OCI-LY1 (cell line): Measurements from ENCODE around the gene C1QC.

ENCODE experiments used
- H2AFZ ChIP-seq: fragments of 200-600 bp; sonication (generic), shearing (Covaris generic); 2 replicates; pipeline ENCODE4 v1.6.0; 2014; ENCODE audit warnings: antibody characterized with exemption, mild to moderate bottlenecking, low read length
- H3F3A ChIP-seq: fragments of 200-600 bp; sonication (generic), shearing (Covaris generic); 2 replicates; pipeline ENCODE4 v1.6.0; 2014; ENCODE audit warnings: mild to moderate bottlenecking, antibody characterized with exemption, low read length, moderate library complexity; ENCODE audit not compliant: insufficient read depth
- H3K27ac ChIP-seq: fragments of 200-600 bp; sonication (generic); 2 replicates; pipeline ENCODE4 v1.5.1; 2014; ENCODE audit warnings: low read length, mixed run types, mild to moderate bottlenecking, low read depth; ENCODE audit not compliant: poor library complexity, severe bottlenecking
- H3K27me3 ChIP-seq: fragments of 200-600 bp; sonication (generic); 2 replicates; pipeline ENCODE4 v1.6.0; 2014; ENCODE audit warnings: antibody characterized with exemption, mild to moderate bottlenecking, low read length, moderate library complexity; ENCODE audit not compliant: insufficient read depth
- H3K36me3 ChIP-seq: fragments of 200-600 bp; sonication (generic); 2 replicates; pipeline ENCODE4 v1.6.1; 2014; ENCODE audit warnings: mild to moderate bottlenecking, antibody characterized with exemption, low read length, moderate library complexity, mixed read lengths; ENCODE audit not compliant: insufficient read depth
- H3K4me1 ChIP-seq: fragments of 200-600 bp; sonication (generic); 2 replicates; pipeline ENCODE4 v1.5.1; 2014; ENCODE audit warnings: mild to moderate bottlenecking, low read length, moderate library complexity; ENCODE audit not compliant: insufficient read depth, severe bottlenecking
- H3K4me2 ChIP-seq: fragments of 200-600 bp; sonication (generic), shearing (Covaris generic); 2 replicates; pipeline ENCODE4 v1.6.1; 2014; ENCODE audit warnings: low read length
- H3K4me3 ChIP-seq: fragments of 200-600 bp; sonication (generic); 2 replicates; pipeline ENCODE4 v1.5.1; 2014; ENCODE audit warnings: low read length, low read depth, mild to moderate bottlenecking, mixed read lengths; ENCODE audit not compliant: poor library complexity, severe bottlenecking
- H3K79me2 ChIP-seq: fragments of 200-600 bp; shearing (Covaris generic); 2 replicates; pipeline ENCODE4 v1.6.1; 2016; ENCODE audit warnings: mixed run types, low read length, mixed read lengths; ENCODE audit not compliant: insufficient read depth
- H3K9ac ChIP-seq: fragments of 200-600 bp; sonication (generic), shearing (Covaris generic); 2 replicates; pipeline ENCODE4 v1.6.1; 2014; ENCODE audit warnings: mild to moderate bottlenecking, low read length, mixed read lengths
- H3K9me2 ChIP-seq: fragments of 200-600 bp; sonication (generic), shearing (Covaris generic); 2 replicates; pipeline ENCODE4 v1.6.1; 2014; ENCODE audit warnings: low read depth, mild to moderate bottlenecking, low read length, mixed read lengths
- H3K9me3 ChIP-seq: fragments of 200-600 bp; shearing (Covaris generic); 2 replicates; pipeline ENCODE4 v1.6.1; 2014; ENCODE audit warnings: low read length, mixed read lengths
- H4K20me1 ChIP-seq: fragments of 200-600 bp; sonication (generic), shearing (Covaris generic); 2 replicates; pipeline ENCODE4 v1.6.0; 2016; ENCODE audit warnings: mild to moderate bottlenecking, low read length; ENCODE audit not compliant: insufficient read depth
- CTCF ChIP-seq: fragments of 200-600 bp; sonication (generic), shearing (Covaris generic); IDR thresholded peaks from 2 replicates; pipeline ENCODE4 v1.5.1; 2017; ENCODE audit warnings: mild to moderate bottlenecking, antibody characterized with exemption, low read length, moderate library complexity, mixed read lengths
- EZH2 ChIP-seq: fragments of 200-600 bp; sonication (generic), shearing (Covaris generic); IDR thresholded peaks from 2 replicates; pipeline ENCODE4 v1.8.0; 2017; ENCODE audit warnings: borderline replicate concordance, mixed run types, mild to moderate bottlenecking, antibody characterized with exemption, low read length, moderate library complexity, mixed read lengths

Gene C1QC

GRCh38 chr1:22629886-22630285, 13.5 kb upstream of the C1QC start:
- no peak overlapping the region for H2AFZ ChIP-seq
- TF ChIP-seq EZH2 (no peak), CTCF (no peak)
- no peaks in the 10 kb centered on the region for H3K4me1 ChIP-seq
- no peak overlapping the region for H3K9ac ChIP-seq
- no peaks in the 10 kb centered on the region for H3K9me3 ChIP-seq
- no peaks in the 10 kb centered on the region for H3F3A ChIP-seq
- no peaks in the 10 kb centered on the region for H3K36me3 ChIP-seq
- H3K79me2 ChIP-seq, result no peaks in the 10 kb centered on the region
- H3K27ac ChIP-seq, result no peak overlapping the region
- H3K4me2 ChIP-seq, result no peak overlapping the region
- H4K20me1 ChIP-seq, result no peaks in the 10 kb centered on the region
- no peaks in the 10 kb centered on the region for H3K27me3 ChIP-seq
- H3K9me2 ChIP-seq, result no peaks in the 10 kb centered on the region
- no peak overlapping the region for H3K4me3 ChIP-seq

GRCh38 chr1:22633697-22634463, 9.6 kb upstream of the C1QC start:
- Histone ChIP-seq H3K9ac (no peak overlapping the region), H3K9me3 (no peaks in the 10 kb centered on the region), H3F3A (no peaks in the 10 kb centered on the region), H3K79me2 (no peaks in the 10 kb centered on the region), H3K27me3 (no peaks in the 10 kb centered on the region), H3K27ac (no peak overlapping the region), H3K9me2 (no peaks in the 10 kb centered on the region), H3K36me3 (no peaks in the 10 kb centered on the region), H4K20me1 (no peaks in the 10 kb centered on the region), H3K4me3 (no peak overlapping the region), H3K4me1 (no peaks in the 10 kb centered on the region), H2AFZ (no peak overlapping the region), H3K4me2 (no peak overlapping the region)
- TF ChIP-seq CTCF, result no peak

- Histone ChIP-seq H3K9me2 (no peaks in the 10 kb centered on the region), H3K4me1 (no peaks in the 10 kb centered on the region), H3K79me2 (no peaks in the 10 kb centered on the region), H3F3A (no peaks in the 10 kb centered on the region), H2AFZ (no peak overlapping the region), H3K4me2 (no peak overlapping the region), H3K27ac (no peak overlapping the region), H3K4me3 (no peak overlapping the region), H3K9ac (no peak overlapping the region), H3K9me3 (no peaks in the 10 kb centered on the region), H3K36me3 (no peaks in the 10 kb centered on the region), H4K20me1 (no peaks in the 10 kb centered on the region), H3K27me3 (no peaks in the 10 kb centered on the region)
- TF ChIP-seq CTCF, result no peak
- TF ChIP-seq EZH2, result no peak
These were observed 8.0 kb upstream of the C1QC start for GRCh38 chr1:22635436-22635835.
